Ovary (tissue), 3 donors: ENCODE data around the gene PDE4D.

Source experiments
- CTCF ChIP-seq, 3 donors: fragments of 450-650 bp in 2 of 3; fragments of 200-600 bp in 1 of 3; IDR thresholded peaks; one replicate each; pipeline versions ENCODE4 v1.5.1 to v1.8.0; 2016 to 2022; ENCODE audit warnings: antibody characterized with exemption in 3 of 3, mild to moderate bottlenecking in 1 of 3
- EP300 ChIP-seq: sonication (generic); formaldehyde crosslinking; IDR thresholded peaks from one replicate; pipeline ENCODE4 v1.6.1; 2017; ENCODE audit warnings: antibody characterized with exemption
- POLR2A ChIP-seq: fragments of 450-650 bp; IDR thresholded peaks from one replicate; pipeline ENCODE4 v1.6.1; 2017; ENCODE audit warnings: antibody characterized with exemption, mild to moderate bottlenecking, moderate library complexity
- donor health status: DM: no; HTN: no; CAD: no.

- TF ChIP-seq CTCF (IDR thresholded peaks at IDR 0.05) (no peak), EP300 (no peak), POLR2A (no peak)
Measured at GRCh38 chr5:59049095-59049494, 844.4 kb downstream of the PDE4D start.
